ENCODE measurements around the gene ARL6IP1.
"Not testable (repeated sequence)": the region's sequence is repeated elsewhere in the genome, so short reads cannot be mapped to it uniquely, and the experiment has no call there.

ARL6IP1 gene

DNA sequence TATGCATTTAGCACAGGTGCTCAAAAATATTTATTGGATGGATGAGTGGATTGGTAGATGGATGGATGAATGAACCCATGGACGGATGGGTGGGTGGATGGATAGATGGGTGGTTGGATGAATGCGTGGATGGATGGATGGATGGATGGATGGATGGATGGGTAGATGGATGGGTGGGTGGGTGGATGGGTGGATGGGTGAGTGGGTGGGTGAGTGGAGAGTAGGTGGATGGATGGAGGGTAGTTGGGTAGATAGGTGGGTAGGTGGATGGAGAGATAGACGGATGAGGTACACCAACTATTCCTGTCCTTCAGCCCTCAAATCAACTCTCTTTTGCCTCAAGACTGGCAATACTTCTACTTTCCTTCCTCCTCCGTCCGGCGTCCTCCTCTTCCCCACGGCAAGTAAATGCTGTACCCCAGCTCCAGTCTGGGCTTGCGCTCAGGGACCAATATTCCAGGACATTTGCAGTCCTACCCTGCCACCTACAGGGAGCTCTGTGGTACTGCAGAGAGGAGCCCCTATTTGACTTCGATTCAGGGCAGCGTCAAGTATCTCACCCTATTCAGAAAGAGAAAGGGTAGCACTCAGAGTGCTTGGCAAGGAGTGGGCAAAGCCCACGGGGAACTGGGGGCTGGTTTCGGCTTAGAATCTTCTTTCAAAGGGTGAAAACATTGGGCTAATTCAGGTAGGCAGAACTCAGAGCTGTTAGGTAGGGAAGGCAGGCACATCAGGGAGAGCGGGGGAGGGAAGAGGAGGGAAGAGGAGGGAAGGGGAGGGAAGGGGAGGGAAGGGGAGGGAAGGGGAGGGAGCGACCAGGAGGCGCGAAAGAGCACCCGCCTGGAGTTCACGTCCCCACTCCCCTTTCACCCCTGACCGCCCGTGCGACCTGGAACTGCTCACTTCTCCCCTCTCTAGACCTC lies 41.5 kb downstream of the ARL6IP1 start:
- DNase-seq (ENCODE audit: low read depth in 2 of 2), result peak in 1 of 2 donors; percentile 9

- DNase-seq (ENCODE audit: low read depth in 2 of 2), result not testable (repeated sequence)
Observed at GRCh38 chr16:18757960-18758660, 43.2 kb downstream of the ARL6IP1 start.

- DNase-seq (ENCODE audit: low read depth in 2 of 2), result not testable (repeated sequence)
Observed at GRCh38 chr16:18756639-18757038, 44.7 kb downstream of the ARL6IP1 start.

- DNase-seq (ENCODE audit: low read depth in 2 of 2), result not testable (repeated sequence)
Observed at GRCh38 chr16:18742870-18743269, 58.5 kb downstream of the ARL6IP1 start.

Data from stimulated activated CD8-positive, alpha-beta memory T cell treated with anti-CD3 and anti-CD28 coated beads, Interleukin-2, amount 100 ng/mL, for 1 hour (primary cell).